RWPE2 (cell line): Measurements from ENCODE around the gene CCDC181.

ENCODE experiments used
- ATAC-seq: fragments of 200-7000 bp; cut with Tn5 transposase; 3 replicates; pipeline ENCODE4 v1.9.1; 2021; ENCODE audit warnings: low read depth
- DNase-seq: peaks from one replicate; pipeline ENCODE4 v3.0.0-alpha.2; 2020; ENCODE audit warnings: low spot score
- H3K27ac ChIP-seq: fragments of 450-650 bp; 2 replicates; pipeline ENCODE4 v1.5.1; 2017; ENCODE audit warnings: mild to moderate bottlenecking; ENCODE audit not compliant: poor library complexity, severe bottlenecking
- H3K27me3 ChIP-seq: fragments of 250-450 bp; sonication (Bioruptor Pico); 2 replicates; pipeline ENCODE4 v1.5.1; 2021; ENCODE audit warnings: mild to moderate bottlenecking, moderate library complexity; ENCODE audit not compliant: insufficient read depth, poor library complexity, severe bottlenecking
- H3K36me3 ChIP-seq: fragments of 250-450 bp; sonication (Bioruptor Pico); 2 replicates; pipeline ENCODE4 v1.5.1; 2020; ENCODE audit warnings: low read depth, mild to moderate bottlenecking, moderate library complexity
- H3K4me1 ChIP-seq: fragments of 250-450 bp; sonication (Bioruptor Pico); 2 replicates; pipeline ENCODE4 v1.5.1; 2021; ENCODE audit warnings: mild to moderate bottlenecking, moderate library complexity; ENCODE audit not compliant: insufficient read depth, poor library complexity, severe bottlenecking
- H3K4me3 ChIP-seq: fragments of 250-450 bp; sonication (Bioruptor Pico); 2 replicates; pipeline ENCODE4 v1.5.1; 2021; ENCODE audit warnings: mild to moderate bottlenecking, moderate library complexity; ENCODE audit not compliant: severe bottlenecking
- H3K9me3 ChIP-seq: fragments of 250-450 bp; sonication (Bioruptor Pico); 2 replicates; pipeline ENCODE4 v1.5.1; 2021; ENCODE audit warnings: mild to moderate bottlenecking, moderate library complexity; ENCODE audit not compliant: severe bottlenecking
- TF ChIP-seq, protein P1 (sequence below): fragments of 450-650 bp; IDR thresholded peaks from one replicate; pipeline ENCODE4 v1.5.1; 2017; ENCODE audit warnings: mild to moderate bottlenecking, moderate library complexity; ENCODE audit not compliant: poor library complexity, severe bottlenecking

CCDC181 gene

DNA sequence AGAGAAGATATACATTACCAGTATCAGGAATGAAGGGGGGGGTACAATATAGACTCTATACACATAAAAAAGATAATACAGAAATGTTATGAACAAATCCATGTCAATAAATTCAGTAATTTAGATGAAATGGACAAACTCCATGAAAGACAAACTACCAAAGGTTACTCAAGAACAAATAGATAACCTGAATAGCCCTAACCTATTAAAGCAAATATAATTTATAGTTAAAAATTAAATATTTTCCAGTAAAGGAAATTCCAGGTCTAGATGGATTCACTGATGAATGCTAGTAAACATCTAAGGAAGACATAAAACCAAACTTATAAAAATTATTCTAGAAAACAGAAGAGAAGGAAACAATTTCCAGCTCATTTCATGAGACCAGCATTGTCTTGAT, 46.1 kb downstream of the CCDC181 start:
- Histone ChIP-seq H3K4me3 (no peak overlapping the region), H3K27ac (no peak overlapping the region), H3K4me1 (no peaks in the 10 kb centered on the region), H3K9me3 (no peaks in the 10 kb centered on the region), H3K27me3 (no peaks in the 10 kb centered on the region), H3K36me3 (peaks cover 98% of the 10 kb centered on the region)
- DNase-seq (no peak), ATAC-seq (no peak)
- TF ChIP-seq, protein P1, sequence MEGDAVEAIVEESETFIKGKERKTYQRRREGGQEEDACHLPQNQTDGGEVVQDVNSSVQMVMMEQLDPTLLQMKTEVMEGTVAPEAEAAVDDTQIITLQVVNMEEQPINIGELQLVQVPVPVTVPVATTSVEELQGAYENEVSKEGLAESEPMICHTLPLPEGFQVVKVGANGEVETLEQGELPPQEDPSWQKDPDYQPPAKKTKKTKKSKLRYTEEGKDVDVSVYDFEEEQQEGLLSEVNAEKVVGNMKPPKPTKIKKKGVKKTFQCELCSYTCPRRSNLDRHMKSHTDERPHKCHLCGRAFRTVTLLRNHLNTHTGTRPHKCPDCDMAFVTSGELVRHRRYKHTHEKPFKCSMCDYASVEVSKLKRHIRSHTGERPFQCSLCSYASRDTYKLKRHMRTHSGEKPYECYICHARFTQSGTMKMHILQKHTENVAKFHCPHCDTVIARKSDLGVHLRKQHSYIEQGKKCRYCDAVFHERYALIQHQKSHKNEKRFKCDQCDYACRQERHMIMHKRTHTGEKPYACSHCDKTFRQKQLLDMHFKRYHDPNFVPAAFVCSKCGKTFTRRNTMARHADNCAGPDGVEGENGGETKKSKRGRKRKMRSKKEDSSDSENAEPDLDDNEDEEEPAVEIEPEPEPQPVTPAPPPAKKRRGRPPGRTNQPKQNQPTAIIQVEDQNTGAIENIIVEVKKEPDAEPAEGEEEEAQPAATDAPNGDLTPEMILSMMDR = no peak

DNA sequence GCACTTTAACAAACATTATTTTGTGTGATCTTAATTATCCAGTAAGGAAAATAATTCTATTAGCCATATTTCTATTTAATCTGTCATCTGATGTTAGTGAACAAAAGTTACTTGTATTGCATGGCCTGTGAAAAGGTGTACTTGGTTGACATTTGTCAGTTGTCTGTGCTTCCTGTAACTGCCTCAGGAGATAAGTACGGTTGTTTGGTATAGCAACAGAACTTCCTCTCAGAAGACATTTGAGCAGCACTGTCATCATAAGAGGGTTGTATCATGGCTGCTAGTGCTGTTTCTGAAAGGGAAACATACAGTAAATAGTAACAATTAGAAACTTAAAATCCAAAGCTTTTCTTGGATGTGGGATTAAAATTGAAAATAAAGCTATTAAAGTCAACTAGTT, 55.9 kb downstream of the CCDC181 start:
- no peaks in the 10 kb centered on the region for H3K27me3 ChIP-seq
- ATAC-seq (no peak), DNase-seq (no peak)
- no peak overlapping the region for H3K4me3 ChIP-seq
- H3K4me1 ChIP-seq = peaks cover 11% of the 10 kb centered on the region
- TF ChIP-seq, protein P1 = no peak
- H3K36me3 ChIP-seq = peaks cover 68% of the 10 kb centered on the region
- H3K27ac ChIP-seq = no peak overlapping the region
- H3K9me3 ChIP-seq = no peaks in the 10 kb centered on the region

DNA sequence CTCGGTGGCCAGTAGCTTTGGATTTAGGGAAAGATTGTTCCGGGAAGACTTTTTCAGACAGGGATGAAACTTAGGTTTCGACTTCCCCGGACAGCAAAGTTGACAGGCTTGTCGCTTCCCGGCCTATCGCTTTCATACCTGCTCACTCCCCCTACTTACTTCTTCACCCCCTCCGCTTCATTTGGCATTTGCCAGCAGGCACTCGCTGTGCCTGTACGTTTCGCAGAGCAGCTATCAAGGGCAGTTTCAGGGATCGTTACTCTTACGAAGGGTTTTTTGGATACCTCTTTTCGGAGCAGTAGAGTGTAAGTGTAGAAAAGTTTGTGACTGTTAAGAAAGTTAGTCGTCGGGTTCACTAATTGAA, 58.9 kb downstream of the CCDC181 start:
- Histone ChIP-seq H3K36me3 (peaks cover 42% of the 10 kb centered on the region), H3K9me3 (no peaks in the 10 kb centered on the region), H3K27me3 (no peaks in the 10 kb centered on the region), H3K27ac (peak overlapping the region; percentile 90), H3K4me1 (peaks cover 41% of the 10 kb centered on the region), H3K4me3 (peak overlapping the region; percentile 56)
- TF ChIP-seq, protein P1 = no peak
- ATAC-seq (no peak), DNase-seq (no peak)

DNA sequence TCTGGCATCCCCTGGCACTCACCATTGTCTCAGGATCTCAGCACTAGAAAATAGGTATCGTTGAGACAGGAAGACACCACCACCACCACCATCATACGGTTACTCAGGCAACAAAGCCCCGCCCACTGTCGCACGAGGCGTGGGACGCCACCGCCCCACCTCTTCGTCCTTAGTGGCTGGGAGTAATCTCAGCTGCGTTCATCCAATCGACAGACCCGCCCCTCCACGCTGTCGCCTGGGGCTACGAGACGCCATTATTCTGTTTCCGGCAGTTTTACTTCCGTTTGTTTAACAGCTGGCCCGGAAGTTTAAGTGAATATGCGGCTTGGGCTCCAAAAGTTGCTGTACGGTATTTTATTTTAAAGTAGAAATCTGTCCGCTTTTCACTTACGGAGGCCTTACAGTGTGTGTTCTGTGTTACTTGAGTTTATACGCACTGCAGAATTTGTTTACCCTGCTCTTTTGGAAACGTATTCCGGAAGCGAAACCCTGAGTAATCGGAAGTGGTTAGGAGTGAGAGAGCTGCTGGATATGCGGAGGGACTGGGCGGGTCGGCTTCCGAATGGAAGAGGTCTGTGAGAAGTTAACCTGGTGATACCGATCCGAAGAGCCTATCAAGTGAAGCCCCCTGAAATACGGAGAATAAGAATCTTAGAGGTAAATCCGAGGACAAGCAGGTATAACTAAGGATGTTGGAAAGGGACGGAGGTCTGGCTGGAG, 59.4 kb downstream of the CCDC181 start, which contains the start of the genes BLZF1 and NME7:
TSS of gene BLZF1 (plus strand) at position 510 of the 720 bp plus-strand sequence. CDS start 1,328 bp downstream, outside the sequence.
TSS of gene NME7 (minus strand) at position 112 of the 720 bp plus-strand sequence. CDS start at position 25, 87 bp downstream.
- Histone ChIP-seq H3K4me1 (peaks cover 47% of the 10 kb centered on the region), H3K4me3 (peak within 1 kb of the TSS; percentile 56), H3K36me3 (peaks cover 36% of the 10 kb centered on the region), H3K27me3 (no peaks in the 10 kb centered on the region), H3K9me3 (no peaks in the 10 kb centered on the region), H3K27ac (peak within 1 kb of the TSS; percentile 90)
- DNase-seq = peak; percentile 94
- TF ChIP-seq, protein P1 = no peak
- peak; percentile 83 for ATAC-seq

DNA sequence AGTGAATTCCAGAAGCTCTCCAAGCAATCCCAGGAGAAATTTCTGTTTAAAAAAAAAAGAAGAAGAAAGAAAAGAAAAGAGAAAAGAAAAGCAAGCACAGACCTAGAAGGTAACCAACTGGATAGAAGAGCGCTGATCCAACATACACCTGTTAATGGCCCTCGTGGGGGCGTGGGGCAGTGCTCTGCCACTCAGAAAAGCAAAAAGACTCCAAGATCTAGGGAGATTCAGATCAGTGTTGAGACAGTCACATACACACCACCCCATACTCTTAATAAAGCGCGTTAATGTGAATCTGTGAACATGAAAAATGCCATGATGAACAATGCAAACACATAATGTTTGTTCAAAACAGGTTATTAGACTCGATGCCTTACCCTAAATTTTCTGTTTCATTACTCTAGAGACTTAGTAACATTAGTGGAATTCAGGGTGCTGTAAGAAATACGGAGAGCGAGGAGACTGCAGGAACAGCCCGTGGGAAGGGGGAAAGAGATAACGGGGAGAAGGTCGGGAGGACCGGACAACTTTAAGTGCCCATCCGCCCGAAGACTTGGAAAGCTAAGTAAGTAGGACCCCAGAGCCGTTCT, 60.1 kb downstream of the CCDC181 start:
- Histone ChIP-seq H3K4me3 (peak overlapping the region; percentile 56), H3K36me3 (peaks cover 33% of the 10 kb centered on the region), H3K4me1 (peaks cover 53% of the 10 kb centered on the region), H3K9me3 (no peaks in the 10 kb centered on the region), H3K27ac (peak overlapping the region; percentile 90), H3K27me3 (no peaks in the 10 kb centered on the region)
- TF ChIP-seq, protein P1 = no peak
- DNase-seq = no peak
- ATAC-seq = peak; percentile 9
